Measurements from ENCODE around the gene MRPS15. TPM values are rescaled to one million over a fixed set of nuclear protein-coding genes. Genes with fewer than 3 reads are reported as not detected.

Gene MRPS15
- total and polyA plus RNA-seq, 2 donors (not counting 3 experiments of a cell fraction or from before 2014, with no cell fraction given), result 47.1 to 105 TPM

DNA sequence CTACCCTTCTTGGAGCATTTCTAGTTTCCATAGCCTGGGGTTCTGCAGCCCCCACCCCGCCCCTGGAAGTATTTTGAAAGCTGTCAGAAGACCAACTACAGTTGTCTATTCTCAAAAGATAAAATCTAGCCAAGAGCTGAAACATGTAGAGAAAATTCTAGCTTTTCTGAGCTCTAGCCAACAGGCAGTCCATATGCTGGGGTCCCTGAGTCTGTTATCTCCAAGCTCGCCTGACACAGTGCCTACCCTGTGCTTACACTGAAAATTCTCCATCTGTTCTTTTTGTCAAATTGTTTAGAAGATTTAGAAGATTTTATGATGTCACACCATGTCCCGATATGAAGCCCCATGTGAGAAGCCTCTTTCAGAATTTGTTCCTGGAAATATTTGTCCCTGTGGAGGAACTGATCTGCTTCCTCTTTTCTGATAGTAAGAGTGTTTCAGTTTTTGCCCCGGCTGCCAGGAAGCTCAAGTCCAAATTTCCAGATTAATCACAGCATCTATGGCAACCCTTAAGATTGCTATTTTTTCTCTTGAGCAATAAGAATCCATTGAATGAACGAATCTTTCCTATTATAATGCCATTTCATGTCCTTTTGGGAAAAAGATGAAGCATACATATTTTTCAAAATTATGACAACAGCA is 42.2 kb upstream of the MRPS15 start:
- H3K36me3 ChIP-seq (ENCODE audit: control insufficient read depth in 2 of 2, extremely low read depth in 1 of 2, insufficient read depth in 2 of 2, low read length in 2 of 2), result no peaks in the 10 kb centered on the region

GRCh38 chr1:36503733-36504132 is 39.5 kb upstream of the MRPS15 start:
- no peak for FAIRE-seq
- TF ChIP-seq MYC (IDR thresholded peaks at IDR 0.05; ENCODE audit: low read depth, low read length) (no peak), POLR2AphosphoS5 (IDR thresholded peaks at IDR 0.05; ENCODE audit: insufficient read depth, low read depth, low read length) (no peak), EZH2 (IDR thresholded peaks at IDR 0.05; ENCODE audit: borderline replicate concordance, low read depth, low read length, severe bottlenecking) (no peak), FOS (IDR thresholded peaks at IDR 0.05; ENCODE audit: borderline replicate concordance, insufficient read depth, low read length) (no peak)
- TF ChIP-seq, protein P1, sequence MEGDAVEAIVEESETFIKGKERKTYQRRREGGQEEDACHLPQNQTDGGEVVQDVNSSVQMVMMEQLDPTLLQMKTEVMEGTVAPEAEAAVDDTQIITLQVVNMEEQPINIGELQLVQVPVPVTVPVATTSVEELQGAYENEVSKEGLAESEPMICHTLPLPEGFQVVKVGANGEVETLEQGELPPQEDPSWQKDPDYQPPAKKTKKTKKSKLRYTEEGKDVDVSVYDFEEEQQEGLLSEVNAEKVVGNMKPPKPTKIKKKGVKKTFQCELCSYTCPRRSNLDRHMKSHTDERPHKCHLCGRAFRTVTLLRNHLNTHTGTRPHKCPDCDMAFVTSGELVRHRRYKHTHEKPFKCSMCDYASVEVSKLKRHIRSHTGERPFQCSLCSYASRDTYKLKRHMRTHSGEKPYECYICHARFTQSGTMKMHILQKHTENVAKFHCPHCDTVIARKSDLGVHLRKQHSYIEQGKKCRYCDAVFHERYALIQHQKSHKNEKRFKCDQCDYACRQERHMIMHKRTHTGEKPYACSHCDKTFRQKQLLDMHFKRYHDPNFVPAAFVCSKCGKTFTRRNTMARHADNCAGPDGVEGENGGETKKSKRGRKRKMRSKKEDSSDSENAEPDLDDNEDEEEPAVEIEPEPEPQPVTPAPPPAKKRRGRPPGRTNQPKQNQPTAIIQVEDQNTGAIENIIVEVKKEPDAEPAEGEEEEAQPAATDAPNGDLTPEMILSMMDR (IDR thresholded peaks at IDR 0.05; ENCODE audit: extremely low read depth in 1 of 2, insufficient read depth in 1 of 2, low read depth in 1 of 2, low read length in 2 of 2), result no peak
- H3K79me2 ChIP-seq (ENCODE audit: control insufficient read depth, insufficient read depth, low read length), result no peaks in the 10 kb centered on the region
- no peaks in the 10 kb centered on the region for H4K20me1 ChIP-seq (replicated peaks; ENCODE audit: control insufficient read depth, extremely low read depth, insufficient read depth, low read length)
- H3K27ac ChIP-seq (ENCODE audit: insufficient read depth, low read depth, low read length), result no peak overlapping the region
- no peak overlapping the region for H3K4me2 ChIP-seq (ENCODE audit: insufficient read depth, low read length)
- dilution Hi-C loops (cut with MboI; ENCODE audit: extremely low pct_ligation_motif_present, low sequenced_read_pairs), result no loop called here
- peaks cover 4 to 5% of the 10 kb centered on the region in 2 experiments for H3K27me3 ChIP-seq (ENCODE audit: control insufficient read depth in 2 of 2, insufficient read depth in 2 of 2, low read length in 2 of 2)
- DNase-seq (ENCODE audit: low read depth, low spot score), result no peak
- H3K9me1 ChIP-seq (replicated peaks; ENCODE audit: control insufficient read depth, extremely low read depth, insufficient read depth, low read length), result no peaks in the 10 kb centered on the region
- no peaks in the 10 kb centered on the region for H3K36me3 ChIP-seq (ENCODE audit: control insufficient read depth in 2 of 2, extremely low read depth in 1 of 2, insufficient read depth in 2 of 2, low read length in 2 of 2)
- CTCF ChIA-PET, result interaction anchor here (2.8 kb wide), 1 partner anchor 13 kb away, joined by 14 read pairs; no protein-coding TSS in a partner anchor
- POLR2A ChIA-PET, result no interaction called here
- no peak overlapping the region for H2AFZ ChIP-seq (ENCODE audit: low read depth, low read length)
- no peaks in the 10 kb centered on the region for H3K9me3 ChIP-seq (replicated peaks; ENCODE audit: control insufficient read depth, insufficient read depth, low read length)
- H3K9ac ChIP-seq (replicated peaks; ENCODE audit: extremely low read depth, insufficient read depth, low read length), result no peak overlapping the region
- no peak overlapping the region for H3K4me3 ChIP-seq (replicated peaks in 1 of 3; ENCODE audit: insufficient read depth in 1 of 3, low read depth in 1 of 3, low read length in 3 of 3)
- intact Hi-C loops (cut with micrococcal nuclease), result no loop called here
- BruUV-seq (replicated peaks), result no TSS peak
- no peaks in the 10 kb centered on the region for H3K4me1 ChIP-seq (ENCODE audit: control insufficient read depth, extremely low read depth, insufficient read depth, low read length)

More for the DNA sequence above, 42.2 kb upstream of the MRPS15 start:
- CTCF ChIA-PET, result interaction anchor here (3.6 kb wide), 1 partner anchor 10 kb away, joined by 27 read pairs; no protein-coding TSS in a partner anchor
- Histone ChIP-seq H3K79me2 (ENCODE audit: control insufficient read depth, insufficient read depth, low read length) (no peaks in the 10 kb centered on the region), H3K4me1 (ENCODE audit: control insufficient read depth, extremely low read depth, insufficient read depth, low read length) (no peaks in the 10 kb centered on the region), H3K9me1 (replicated peaks; ENCODE audit: control insufficient read depth, extremely low read depth, insufficient read depth, low read length) (no peaks in the 10 kb centered on the region), H3K9ac (replicated peaks; ENCODE audit: extremely low read depth, insufficient read depth, low read length) (no peak overlapping the region), H3K4me3 (replicated peaks in 1 of 3; ENCODE audit: insufficient read depth in 1 of 3, low read depth in 1 of 3, low read length in 3 of 3) (no peak overlapping the region), H3K4me2 (ENCODE audit: insufficient read depth, low read length) (no peak overlapping the region), H4K20me1 (replicated peaks; ENCODE audit: control insufficient read depth, extremely low read depth, insufficient read depth, low read length) (no peaks in the 10 kb centered on the region), H3K27ac (ENCODE audit: insufficient read depth, low read depth, low read length) (no peak overlapping the region), H3K27me3 (ENCODE audit: control insufficient read depth in 2 of 2, insufficient read depth in 2 of 2, low read length in 2 of 2) (peaks cover 4 to 5% of the 10 kb centered on the region in 2 experiments), H3K9me3 (replicated peaks; ENCODE audit: control insufficient read depth, insufficient read depth, low read length) (no peaks in the 10 kb centered on the region), H2AFZ (ENCODE audit: low read depth, low read length) (no peak overlapping the region)
- no TSS peak for BruUV-seq (replicated peaks)
- POLR2A ChIA-PET, result no interaction called here
- FAIRE-seq (no peak), DNase-seq (ENCODE audit: low read depth, low spot score) (no peak)
- TF ChIP-seq EZH2 (IDR thresholded peaks at IDR 0.05; ENCODE audit: borderline replicate concordance, low read depth, low read length, severe bottlenecking) (no peak), POLR2AphosphoS5 (IDR thresholded peaks at IDR 0.05; ENCODE audit: insufficient read depth, low read depth, low read length) (no peak), POLR2A (IDR thresholded peaks at IDR 0.05; ENCODE audit: low read depth, low read length) (no peak), JUN (IDR thresholded peaks at IDR 0.05; ENCODE audit: borderline replicate concordance, insufficient read depth, insufficient read length, low read depth) (no peak)
- TF ChIP-seq, protein P1 (IDR thresholded peaks at IDR 0.05; ENCODE audit: extremely low read depth in 1 of 2, insufficient read depth in 1 of 2, low read depth in 1 of 2, low read length in 2 of 2), result no peak
- dilution Hi-C loops (cut with MboI; ENCODE audit: extremely low pct_ligation_motif_present, low sequenced_read_pairs), result no loop called here
- intact Hi-C loops (cut with micrococcal nuclease), result no loop called here

Measured in endothelial cell of umbilical vein (primary cell).